GM18873 (cell line): ENCODE measurements around the gene SMOC2.
"Not testable (repeated sequence)": the region's sequence is repeated elsewhere in the genome, so short reads cannot be mapped to it uniquely, and the experiment has no call there.

Experiments
- ATAC-seq: cut with Tn5 transposase; IDR thresholded peaks from one replicate; pipeline ENCODE4 v1.9.1; 2021; ENCODE audit warnings: mild to moderate bottlenecking, moderate library complexity, moderate number of reproducible peaks; ENCODE audit not compliant: unreplicated experiment, low FRiP score

SMOC2 gene

GRCh38 chr6:168692193-168692914, 251.4 kb downstream of the SMOC2 start:
- ATAC-seq, result no peak

DNA sequence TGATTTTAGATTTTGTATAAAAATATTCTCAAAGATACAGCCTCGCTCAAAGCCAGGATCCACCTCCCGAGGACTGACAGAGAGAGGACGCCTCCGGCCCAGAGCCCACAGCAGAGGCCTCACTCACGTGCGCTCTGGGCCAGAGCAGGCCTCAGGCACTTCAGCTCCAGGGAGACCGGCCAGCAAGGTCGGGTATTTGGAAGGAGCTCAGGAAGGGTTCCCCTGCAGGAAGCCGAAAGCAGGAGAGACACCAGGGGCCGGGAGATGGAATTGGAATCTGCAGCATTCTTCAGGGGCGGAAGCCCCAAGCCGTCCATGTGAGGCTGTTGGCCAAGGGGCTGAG, 251.9 kb downstream of the SMOC2 start:
- ATAC-seq, result not testable (repeated sequence)

- not testable (repeated sequence) for ATAC-seq
Measured at GRCh38 chr6:168694797-168695196, 253.8 kb downstream of the SMOC2 start.

GRCh38 chr6:168695701-168696100, 254.7 kb downstream of the SMOC2 start:
- ATAC-seq, result no peak

DNA sequence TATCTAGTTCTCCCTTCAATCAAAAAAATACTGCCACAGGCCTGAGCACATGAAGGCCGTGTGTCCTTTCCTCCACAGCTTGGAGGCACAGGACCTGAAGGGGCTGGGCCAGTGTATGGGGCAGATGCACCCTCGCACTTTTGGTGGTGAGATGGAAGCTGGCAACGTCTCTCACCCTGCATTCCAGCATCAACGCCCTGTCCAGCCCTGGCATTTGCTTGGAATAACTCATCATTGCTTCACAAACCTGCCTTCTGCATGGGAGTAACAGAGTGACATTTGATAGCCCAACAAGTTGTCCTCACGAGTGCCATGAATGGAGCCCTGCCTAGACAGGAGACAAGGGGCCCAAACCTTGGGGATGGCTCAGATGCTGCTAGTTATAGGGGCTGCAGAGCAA, 257.9 kb downstream of the SMOC2 start:
- ATAC-seq, result no peak

DNA sequence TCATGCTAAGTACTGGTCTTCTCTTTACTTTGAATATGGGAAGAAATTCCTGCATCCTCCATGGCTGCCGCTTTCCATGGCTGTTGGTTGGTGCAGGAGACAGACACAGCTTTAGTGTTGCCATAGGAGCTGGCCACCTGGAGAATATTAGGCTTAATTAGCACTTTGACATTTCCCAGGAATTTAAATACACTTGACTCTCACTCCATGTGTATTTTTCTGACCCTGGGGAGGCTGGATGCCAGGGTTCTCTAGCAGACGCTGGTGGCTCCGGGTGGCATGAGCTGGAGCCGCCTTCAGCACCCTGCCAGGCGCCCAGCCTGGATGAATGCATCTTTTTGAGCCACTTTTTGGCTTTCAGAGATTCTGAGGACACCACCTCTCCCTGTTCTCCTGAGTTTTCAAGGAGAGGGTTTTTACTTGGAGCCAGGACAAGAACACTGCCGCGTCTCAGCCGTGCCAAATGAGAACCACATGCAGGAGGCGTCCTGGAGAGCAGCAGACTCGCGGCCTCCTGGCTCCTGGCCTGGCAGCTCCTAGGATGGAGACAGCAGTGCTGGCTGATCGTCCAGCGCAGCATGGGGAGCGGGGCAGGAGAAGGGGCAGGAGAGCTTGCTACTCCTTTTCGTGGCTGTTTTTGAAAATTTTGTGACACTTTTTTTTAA, 258.8 kb downstream of the SMOC2 start:
- no peak for ATAC-seq

DNA sequence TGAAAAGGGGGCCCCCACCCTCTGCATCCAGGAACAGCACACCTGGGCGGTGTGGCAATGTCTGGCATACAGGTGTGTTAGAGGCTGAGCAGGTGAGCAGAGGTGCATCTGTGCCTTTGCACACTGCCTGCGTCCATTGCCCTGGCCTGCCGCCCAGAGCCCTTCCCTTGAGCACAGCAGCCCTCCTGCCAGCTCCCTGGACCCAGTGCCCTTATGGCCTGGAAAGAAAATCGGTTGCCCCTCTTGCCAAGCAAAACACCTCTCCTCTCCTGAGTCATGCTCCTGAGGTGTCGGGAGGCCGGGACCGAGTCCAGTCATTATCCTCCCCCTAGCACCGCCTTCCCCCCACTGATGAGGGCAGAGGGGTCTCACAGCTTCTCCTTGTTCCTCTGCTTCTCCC, 259.9 kb downstream of the SMOC2 start:
- no peak for ATAC-seq

- no peak for ATAC-seq
Measured at GRCh38 chr6:168703990-168704389, 263.0 kb downstream of the SMOC2 start.

- no peak for ATAC-seq
Measured at GRCh38 chr6:168704678-168705077, 263.7 kb downstream of the SMOC2 start.

DNA sequence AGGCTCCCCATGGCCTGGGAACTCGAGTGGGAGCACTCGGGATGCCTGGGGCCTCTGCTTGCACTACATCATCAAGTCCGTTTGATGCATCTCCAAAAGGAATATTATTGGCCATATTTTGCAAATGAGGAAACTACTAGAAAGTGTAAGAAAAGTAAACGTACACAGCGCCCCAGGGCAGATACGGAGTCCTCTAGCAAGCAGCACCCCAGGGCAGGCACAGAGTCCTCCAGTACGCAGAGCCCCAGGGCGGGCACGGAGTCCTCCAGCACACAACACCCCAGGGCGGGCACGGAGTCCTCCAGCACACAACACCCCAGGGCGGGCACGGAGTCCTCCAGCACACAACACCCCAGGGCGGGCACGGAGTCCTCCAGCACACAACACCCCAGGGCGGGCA, 264.3 kb downstream of the SMOC2 start:
- not testable (repeated sequence) for ATAC-seq

- ATAC-seq, result no peak
Measured at GRCh38 chr6:168706471-168707177, 265.6 kb downstream of the SMOC2 start.

DNA sequence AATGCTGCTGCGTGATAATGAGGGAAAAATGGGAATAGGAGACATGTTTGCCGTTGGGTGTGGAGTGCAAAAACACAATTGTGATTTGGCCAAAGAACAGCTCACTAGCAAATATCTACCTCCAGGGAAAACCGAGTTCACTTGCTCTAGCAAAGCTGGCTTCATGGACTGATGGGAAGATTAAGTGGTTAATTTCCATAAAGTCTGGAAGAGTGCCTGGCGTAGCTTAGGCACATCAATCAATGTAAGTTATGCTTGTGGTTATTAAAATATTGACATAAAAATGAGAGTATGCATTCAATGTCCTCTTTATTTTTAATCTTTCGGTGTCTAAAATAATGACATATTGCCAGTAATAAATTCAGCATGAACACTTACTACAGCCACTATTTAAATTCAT, 267.5 kb downstream of the SMOC2 start:
- ATAC-seq, result no peak

DNA sequence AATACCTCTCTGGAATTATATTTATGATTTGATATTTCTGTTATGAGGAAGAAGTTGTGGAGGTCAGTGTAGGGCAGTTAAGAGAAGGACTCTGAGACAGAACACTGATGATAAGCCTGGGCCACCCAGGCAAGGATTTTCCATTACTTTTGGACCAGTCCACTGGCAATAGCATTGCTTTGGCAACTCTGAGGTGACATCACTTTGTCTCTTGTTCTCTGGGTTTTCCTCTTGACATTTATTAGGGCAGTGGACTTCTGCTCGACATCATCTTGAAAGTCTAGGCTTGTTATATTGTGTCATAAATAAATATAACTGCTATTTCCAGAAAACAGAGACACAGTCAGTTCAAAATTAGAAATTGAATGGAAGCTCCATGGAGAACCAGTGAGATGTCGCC, 268.0 kb downstream of the SMOC2 start:
- ATAC-seq, result no peak

GRCh38 chr6:168709390-168709789, 268.4 kb downstream of the SMOC2 start:
- ATAC-seq, result no peak

- ATAC-seq, result no peak
Measured at GRCh38 chr6:168709991-168710390, 269.0 kb downstream of the SMOC2 start.

- no peak for ATAC-seq
Measured at GRCh38 chr6:168711049-168711640, 270.2 kb downstream of the SMOC2 start.

DNA sequence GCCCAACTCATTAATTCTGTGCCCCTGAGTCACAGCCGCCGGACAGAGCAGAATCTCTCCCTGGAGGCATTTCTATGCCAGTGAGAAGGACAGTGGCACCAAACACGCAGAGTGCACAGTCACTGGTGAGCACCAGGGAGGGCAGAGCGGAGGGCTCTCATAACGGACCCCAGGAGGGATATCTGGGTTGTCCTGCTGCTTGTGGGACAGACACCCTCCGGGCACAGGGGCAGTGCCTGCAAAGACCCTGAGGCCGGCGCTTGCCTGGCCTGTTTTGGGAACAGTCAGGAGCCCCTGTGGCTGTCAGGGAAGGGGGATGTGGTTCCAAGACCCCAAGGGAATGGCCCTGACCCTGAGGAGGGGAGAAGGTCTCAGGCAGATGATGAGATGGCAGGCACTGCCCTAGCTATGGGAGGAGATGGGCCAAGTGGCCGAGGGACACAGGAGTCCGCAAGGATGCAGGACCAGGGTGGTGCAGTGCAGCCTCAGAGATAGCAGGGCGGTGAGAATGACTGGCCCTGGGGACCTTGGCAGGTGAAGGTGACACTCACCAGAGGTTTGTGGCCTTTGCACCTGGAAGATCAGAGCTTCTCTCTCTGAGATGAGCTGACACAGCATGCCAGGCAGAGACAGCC, 270.8 kb downstream of the SMOC2 start:
- ATAC-seq, result no peak

DNA sequence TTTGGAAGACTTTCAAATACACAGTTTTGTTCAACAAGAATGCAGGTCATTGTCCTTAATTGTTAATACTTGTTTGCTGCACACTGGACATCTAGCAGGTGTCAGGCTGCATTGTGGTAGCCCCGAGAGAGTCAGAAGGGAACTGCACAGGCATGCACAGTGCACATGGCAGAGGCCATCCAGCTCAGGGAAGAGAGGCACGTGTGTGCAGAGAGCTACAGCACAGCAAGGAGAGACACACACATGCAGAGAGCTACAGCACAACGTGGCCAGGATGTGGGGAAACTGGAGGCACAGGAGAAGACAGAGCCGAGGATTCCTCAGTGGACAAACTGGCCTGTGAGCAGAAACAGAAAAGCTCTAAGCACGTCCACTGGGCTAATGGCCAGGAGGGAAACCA, 272.0 kb downstream of the SMOC2 start:
- ATAC-seq, result no peak

- no peak for ATAC-seq
Measured at GRCh38 chr6:168713839-168714238, 272.9 kb downstream of the SMOC2 start.

GRCh38 chr6:168714547-168715260, 273.7 kb downstream of the SMOC2 start:
- ATAC-seq, result no peak
